IMR-90 (cell line): ENCODE results near the gene HLA-DOA. TPM values are rescaled to one million over a fixed set of nuclear protein-coding genes. Genes with fewer than 3 reads are reported as not detected.

Source experiments
- ATAC-seq: fragments of 200-7000 bp; cut with Tn5 transposase; 2 replicates; pipeline ENCODE4 v1.9.1; 2020; ENCODE audit warnings: low read depth, mild to moderate bottlenecking, moderate library complexity
- BruUV-seq: library from RNA; stranded (reverse); fragments of 400-500 nt; replicated peaks from 2 replicates; lab custom pipeline; 2021; lab: Mats Ljungman, UMichigan
- CTCF ChIA-PET: fragments of 300-600 bp; formaldehyde crosslinking; extraction: SDS; loops from one replicate; lab custom pipeline; 2021; ENCODE audit warnings: antibody characterized with exemption; lab: Yijun Ruan, JAX
- POLR2A ChIA-PET: fragments of 300-600 bp; sonication (Branson Sonifier 250); formaldehyde crosslinking; loops from one replicate; lab custom pipeline; 2022; ENCODE audit warnings: antibody characterized with exemption; ENCODE audit not compliant: unreplicated experiment; lab: Charles Lee
- DNase-seq: peaks from one replicate; pipeline ENCODE4 v3.0.0; 2013
- H2AFZ ChIP-seq: replicated peaks from 2 replicates; pipeline ENCODE3; 2013; ENCODE audit warnings: low read length, mild to moderate bottlenecking; ENCODE audit not compliant: poor library complexity
- H2AK5ac ChIP-seq: 2 replicates; pipeline ENCODE4 v1.6.1; 2013; ENCODE audit warnings: low read depth, low read length, inconsistent platforms
- H2AK9ac ChIP-seq: replicated peaks from 2 replicates; pipeline ENCODE3; 2013; ENCODE audit warnings: mild to moderate bottlenecking, low read depth, low read length, moderate library complexity; ENCODE audit not compliant: poor library complexity
- H2BK120ac ChIP-seq: 2 replicates; pipeline ENCODE4 v1.6.1; 2013; ENCODE audit warnings: low read depth, low read length, inconsistent platforms
- H2BK15ac ChIP-seq: 3 replicates; pipeline ENCODE4 v1.6.1; 2013; ENCODE audit warnings: low read depth, low read length, inconsistent platforms
- H2BK20ac ChIP-seq: 2 replicates; pipeline ENCODE4 v1.6.1; 2013; ENCODE audit warnings: low read depth, mild to moderate bottlenecking, inconsistent platforms, low read length, moderate library complexity
- H2BK5ac ChIP-seq: 2 replicates; pipeline ENCODE4 v1.6.1; 2013; ENCODE audit warnings: mild to moderate bottlenecking, low read depth, low read length, inconsistent platforms; ENCODE audit not compliant: poor library complexity, severe bottlenecking
- H3K14ac ChIP-seq: replicated peaks from 2 replicates; pipeline ENCODE4 v1.6.1; 2013; ENCODE audit warnings: low read depth, low read length, inconsistent platforms
- H3K18ac ChIP-seq: 2 replicates; pipeline ENCODE4 v1.6.1; 2013; ENCODE audit warnings: low read depth, low read length, control low read depth
- H3K23ac ChIP-seq: 2 replicates; pipeline ENCODE4 v1.6.1; 2013; ENCODE audit warnings: low read depth, low read length, inconsistent platforms
- H3K27ac ChIP-seq: 2 replicates; pipeline ENCODE4 v1.5.1; 2013; ENCODE audit warnings: mild to moderate bottlenecking, control low read depth, low read length; ENCODE audit not compliant: insufficient read depth
- H3K27me3 ChIP-seq: 2 replicates; pipeline ENCODE4 v1.6.1; 2013; ENCODE audit warnings: low read length; ENCODE audit not compliant: control insufficient read depth, insufficient read depth
- H3K36me3 ChIP-seq: 2 replicates; pipeline ENCODE4 v1.6.1; 2013; ENCODE audit warnings: low read length, mixed read lengths; ENCODE audit not compliant: control insufficient read depth, insufficient read depth
- H3K4ac ChIP-seq: 2 replicates; pipeline ENCODE4 v1.6.1; 2013; ENCODE audit warnings: low read depth, low read length, inconsistent platforms
- H3K4me1 ChIP-seq: 2 replicates; pipeline ENCODE4 v1.6.1; 2013; ENCODE audit warnings: low read length, mixed read lengths; ENCODE audit not compliant: control insufficient read depth, insufficient read depth
- H3K4me2 ChIP-seq: 2 replicates; pipeline ENCODE4 v1.6.1; 2013; ENCODE audit warnings: low read depth, mild to moderate bottlenecking, control low read depth, low read length, moderate library complexity
- H3K4me3 ChIP-seq: 2 replicates; pipeline ENCODE4 v1.5.1; 2013; ENCODE audit warnings: low read depth, mild to moderate bottlenecking, control low read depth, low read length, moderate library complexity; ENCODE audit not compliant: insufficient read depth
- H3K56ac ChIP-seq: 2 replicates; pipeline ENCODE4 v1.6.1; 2013; ENCODE audit warnings: low read length, inconsistent platforms; ENCODE audit not compliant: insufficient read depth; ENCODE audit errors: extremely low read depth
- H3K79me1 ChIP-seq, 2 experiments: 2 replicates each; pipeline ENCODE4 v1.6.1; 2013; ENCODE audit warnings: low read length in 2 of 2, inconsistent platforms in 1 of 2, low read depth in 1 of 2
- H3K9ac ChIP-seq: 2 replicates; pipeline ENCODE4 v1.6.1; 2013; ENCODE audit warnings: low read depth, low read length, control low read depth
- H3K9me1 ChIP-seq: 2 replicates; pipeline ENCODE4 v1.6.1; 2013; ENCODE audit warnings: low read length, inconsistent platforms; ENCODE audit not compliant: insufficient read depth
- H3K9me3 ChIP-seq: 2 replicates; pipeline ENCODE4 v1.6.1; 2013; ENCODE audit warnings: low read length; ENCODE audit not compliant: control insufficient read depth, insufficient read depth
- H4K20me1 ChIP-seq: 2 replicates; pipeline ENCODE4 v1.6.1; 2013; ENCODE audit warnings: low read length, inconsistent platforms; ENCODE audit not compliant: insufficient read depth
- H4K5ac ChIP-seq: 2 replicates; pipeline ENCODE4 v1.6.1; 2013; ENCODE audit warnings: mild to moderate bottlenecking, low read depth, low read length, control low read depth
- H4K8ac ChIP-seq, 2 experiments: 2 replicates each; pipeline ENCODE4 v1.6.1; 2013; ENCODE audit warnings: low read depth in 2 of 2, low read length in 2 of 2, control low read depth in 1 of 2, inconsistent platforms in 1 of 2
- H4K91ac ChIP-seq: 2 replicates; pipeline ENCODE4 v1.6.1; 2013; ENCODE audit warnings: low read depth, low read length, inconsistent platforms; ENCODE audit not compliant: insufficient read depth
- MAZ ChIP-seq: IDR thresholded peaks from 2 replicates; pipeline ENCODE4 v1.6.1; 2012; ENCODE audit warnings: low read depth, mild to moderate bottlenecking, low read length, improper control_type of control experiment, moderate library complexity, borderline replicate concordance
- MXI1 ChIP-seq: IDR thresholded peaks from 2 replicates; pipeline ENCODE4 v1.6.1; 2012; ENCODE audit warnings: low read depth, mild to moderate bottlenecking, low read length, moderate library complexity, borderline replicate concordance
- WGBS, 2 experiments: methylation state at CpG; one replicate each; pipeline versions ENCODE4 v1.1.5 to v1.1.7; 2013; ENCODE audit warnings: missing lambda C conversion rate in 2 of 2; ENCODE audit not compliant: insufficient read length in 1 of 2; ENCODE audit errors: extremely low coverage in 2 of 2; 5-methylcytosine and 5-hydroxymethylcytosine counted together
- dilution Hi-C: fragments of 300-500 bp; cut with HindIII; formaldehyde crosslinking; loops from one replicate; pipeline ENCODE4 v1.14.3; 2018; ENCODE audit warnings: low sequenced_read_pairs; ENCODE audit not compliant: unreplicated experiment
- in situ Hi-C: fragments of 300-500 bp; cut with MboI; formaldehyde crosslinking; loops from 3 replicates; pipeline ENCODE4 v1.14.3; 2019; ENCODE audit warnings: low sequenced_read_pairs, inconsistent platforms, mixed read lengths
- intact Hi-C: fragments of 100-400 bp; cut with micrococcal nuclease; formaldehyde crosslinking; loops from 2 replicates; pipeline ENCODE4 v1.10.0; 2022
- polyA plus RNA-seq, 3 experiments: library from polyadenylated mRNA; depleted of rRNA; stranded (reverse); fragments of >200 nt; gene quantifications; 2 replicates each; pipeline ENCODE4 v1.2.3, GENCODE V29; 2012; ENCODE audit warnings: low replicate concordance in 1 of 3
- total RNA-seq: library from RNA; depleted of rRNA; stranded (reverse); fragments of >200 nt; gene quantifications from 2 replicates; pipeline ENCODE4 v1.2.3, GENCODE V29; 2012

Gene HLA-DOA
- total and polyA plus RNA-seq, 2 of the 4 experiments (the other 2 are of a cell fraction): not detected

DNA sequence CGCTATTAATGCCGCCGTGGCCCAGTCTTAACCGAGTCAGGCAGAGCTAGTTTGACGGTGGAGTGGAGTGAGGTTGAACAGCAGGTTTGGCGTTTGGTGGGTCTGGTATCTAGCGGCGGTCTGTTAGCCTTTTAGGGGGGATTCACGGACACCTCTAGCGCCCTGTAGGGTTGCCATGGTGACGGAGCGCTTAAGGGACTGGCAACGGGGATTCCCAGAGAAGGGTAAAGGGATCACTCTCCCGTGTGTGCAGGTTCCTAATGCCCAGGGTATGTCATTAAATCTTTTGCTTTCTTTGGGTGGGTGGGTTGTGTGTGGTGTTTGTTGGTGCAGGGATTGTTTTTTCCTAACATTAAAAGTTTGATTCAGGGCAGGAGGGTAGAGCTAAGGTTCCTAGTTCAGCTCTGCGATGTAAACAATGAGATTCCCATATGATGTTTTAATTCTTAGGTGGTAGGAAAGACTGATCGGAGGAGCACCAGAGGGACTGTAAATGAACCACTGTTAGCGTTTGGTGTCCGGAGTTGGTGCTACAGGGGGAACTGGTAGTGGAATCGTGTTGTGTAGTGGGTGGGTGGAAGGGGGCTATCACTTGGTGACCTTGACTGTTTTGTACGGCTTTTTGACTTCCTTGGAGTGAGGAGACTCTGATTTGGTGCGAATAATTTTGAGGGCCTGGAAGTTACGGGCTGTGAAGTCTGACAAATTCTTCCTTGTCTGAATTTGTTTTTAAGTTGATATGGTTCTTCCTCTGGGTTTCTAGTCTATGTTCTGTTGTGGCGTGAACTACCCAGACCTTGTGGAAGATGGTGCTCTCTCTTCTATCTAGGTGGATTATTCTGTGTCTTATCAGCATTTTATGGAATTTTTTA, 36.0 kb downstream of the HLA-DOA start:
- Histone ChIP-seq H2BK15ac (no peak overlapping the region), H3K9me1 (peaks cover 9% of the 10 kb centered on the region), H4K5ac (no peak overlapping the region), H2BK5ac (peak overlapping the region; percentile 37), H3K18ac (no peak overlapping the region), H3K9ac (peak overlapping the region; percentile 94), H2BK120ac (no peak overlapping the region), H3K27ac (peak overlapping the region; percentile 70), H4K20me1 (peaks cover 68% of the 10 kb centered on the region), H3K9me3 (no peaks in the 10 kb centered on the region), H3K23ac (peak overlapping the region; percentile 94), H3K14ac (peak overlapping the region; percentile 79), H3K56ac (peak overlapping the region; percentile 32), H3K4me1 (peaks cover 8% of the 10 kb centered on the region), H4K8ac (no peak overlapping the region), H2AK9ac (peak overlapping the region; percentile 85), H4K91ac (no peak overlapping the region), H3K36me3 (peaks cover 48% of the 10 kb centered on the region), H2AFZ (no peak overlapping the region), H3K4ac (peak overlapping the region; percentile 32; the same call in 1 of the 2 replicates), H3K79me1 (peaks cover 23 to 51% of the 10 kb centered on the region in 2 experiments), H3K4me2 (peak overlapping the region; percentile 83), H2BK20ac (no peak overlapping the region), H2AK5ac (no peak overlapping the region), H3K27me3 (no peaks in the 10 kb centered on the region), H3K4me3 (peak overlapping the region; percentile 92)
- DNase-seq: peak; percentile 40
- no TSS peak for BruUV-seq
- dilution Hi-C loops (no loop called here), in situ Hi-C loops (loop anchor here (5.0 to 25.0 kb wide), 2 partner anchors 81 to 786 kb away; partner anchors contain the start of genes AGER, AGPAT1, GPSM3 and PBX2), intact Hi-C loops (loop anchor here (2.0 to 5.0 kb wide), 4 partner anchors 41 to 786 kb away; partner anchors contain the start of genes PSMB8, RXRB and SLC39A7)
- POLR2A ChIA-PET: interaction anchor here (0.5 to 1.8 kb wide), 6 partner anchors 10 to 95 kb away, joined by 3 to 15 read pairs (median 6); partner anchors contain the start of gene HLA-DMA
- no peak for ATAC-seq
- WGBS, 2 experiments: 0% methylated on average over 8 of the region's 23 CpGs; no CpG with 5 or more reads in 1 of the 2 experiments
- TF ChIP-seq MXI1 (0 out of 2 replicates have a peak, but pooled peaks have one; percentile 2), MAZ (no peak)
- CTCF ChIA-PET: interaction anchor here (1.2 to 2.8 kb wide), 6 partner anchors 11 to 135 kb away, joined by 3 to 18 read pairs (median 5); partner anchors contain the start of genes HLA-DMA and TAP2
